Esophagus muscularis mucosa (tissue), 4 donors: ENCODE measurements around the gene PHETA1.

ENCODE experiments used
- CTCF ChIP-seq, 3 experiments: fragments of 200-600 bp in 2 of 3; fragments of 450-650 bp in 1 of 3; sonication (generic) in 2 of 3; IDR thresholded peaks; one replicate each; pipeline ENCODE4 v1.5.1; 2017 to 2019; ENCODE audit warnings: antibody characterized with exemption in 3 of 3, mild to moderate bottlenecking in 2 of 3, moderate library complexity in 1 of 3
- EP300 ChIP-seq: sonication (generic); formaldehyde crosslinking; IDR thresholded peaks from one replicate; pipeline ENCODE4 v1.6.1; 2017; ENCODE audit warnings: antibody characterized with exemption
- POLR2A ChIP-seq: fragments of 450-650 bp; IDR thresholded peaks from one replicate; pipeline ENCODE4 v1.6.1; 2017; ENCODE audit warnings: antibody characterized with exemption, moderate library complexity, mild to moderate bottlenecking, low read depth
- POLR2AphosphoS5 ChIP-seq, 2 donors: sonication (generic); formaldehyde crosslinking; IDR thresholded peaks; one replicate each; pipeline ENCODE4 v1.6.1; 2017; ENCODE audit warnings: antibody characterized with exemption in 2 of 2

- TF ChIP-seq POLR2A (no peak), CTCF (IDR thresholded peaks at IDR 0.05) (no peak), POLR2AphosphoS5 (IDR thresholded peaks at IDR 0.05) (no peak), EP300 (no peak)
These were observed 41.4 kb downstream of the PHETA1 start for GRCh38 chr12:111327474-111327873.
